Non-pigmented ciliary epithelial cell (primary cell): ENCODE results near the gene NELFE.
"Not testable (repeated sequence)": the region's sequence is repeated elsewhere in the genome, so short reads cannot be mapped to it uniquely, and the experiment has no call there.

Source experiments
- DNase-seq: peaks from one replicate; pipeline ENCODE4 v3.0.0-alpha.2; 2010; ENCODE audit warnings: low read depth

The NELFE gene

GRCh38 chr6:31949926-31950548 lies 8.7 kb downstream of the NELFE start:
- DNase-seq = no peak

DNA sequence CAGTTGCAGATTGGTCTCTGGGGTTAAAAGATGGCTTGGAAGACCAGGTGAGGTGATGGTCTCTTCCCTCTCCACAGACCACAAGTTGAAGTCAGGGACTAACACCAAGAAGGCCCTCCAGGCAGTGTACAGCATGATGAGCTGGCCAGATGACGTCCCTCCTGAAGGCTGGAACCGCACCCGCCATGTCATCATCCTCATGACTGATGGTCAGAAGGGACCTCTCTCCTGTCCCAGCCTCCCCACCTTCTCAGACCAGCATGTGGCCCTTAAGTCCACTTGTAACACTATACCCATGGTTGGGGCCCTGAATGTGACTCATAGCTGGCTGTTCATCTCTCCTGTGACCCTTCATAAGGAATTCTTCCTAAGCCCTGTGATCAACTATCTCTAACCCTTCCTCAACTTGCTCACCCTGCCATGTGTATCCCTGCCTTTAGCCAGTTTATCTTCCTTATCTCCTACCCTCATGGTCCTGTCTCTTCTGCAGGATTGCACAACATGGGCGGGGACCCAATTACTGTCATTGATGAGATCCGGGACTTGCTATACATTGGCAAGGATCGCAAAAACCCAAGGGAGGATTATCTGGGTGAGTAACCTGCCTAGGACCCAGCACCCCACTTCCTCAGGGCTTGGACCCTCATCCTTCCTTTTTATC lies 9.9 kb downstream of the NELFE start:
- DNase-seq = no peak

- DNase-seq = no peak
These were observed 10.5 kb downstream of the NELFE start for GRCh38 chr6:31948306-31948705.

DNA sequence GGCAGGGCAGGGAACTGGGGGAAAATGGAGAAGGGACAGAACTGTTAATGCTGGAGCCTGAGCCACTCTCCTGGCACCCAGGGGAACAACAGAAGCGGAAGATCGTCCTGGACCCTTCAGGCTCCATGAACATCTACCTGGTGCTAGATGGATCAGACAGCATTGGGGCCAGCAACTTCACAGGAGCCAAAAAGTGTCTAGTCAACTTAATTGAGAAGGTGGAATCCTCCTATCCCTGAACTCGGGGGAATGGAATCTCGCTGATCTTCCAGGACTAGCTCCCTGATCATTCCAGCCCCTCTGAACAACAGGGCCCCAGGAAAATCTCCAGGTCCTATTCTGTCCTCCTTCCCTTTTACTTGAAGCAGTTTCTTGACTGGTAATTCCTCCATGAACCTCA lies 10.9 kb downstream of the NELFE start:
- no peak for DNase-seq

GRCh38 chr6:31947070-31947675 lies 11.6 kb downstream of the NELFE start:
- DNase-seq = no peak

- no peak for DNase-seq
These were observed 12.3 kb downstream of the NELFE start for GRCh38 chr6:31946370-31946885.

- peak; percentile 44 for DNase-seq
These were observed 13.0 kb downstream of the NELFE start, which contains the start of gene CFB for GRCh38 chr6:31945507-31946369. Gene CFB (plus strand): TSS chr6:31946095. CDS start chr6:31946222, 127 bp downstream.

DNA sequence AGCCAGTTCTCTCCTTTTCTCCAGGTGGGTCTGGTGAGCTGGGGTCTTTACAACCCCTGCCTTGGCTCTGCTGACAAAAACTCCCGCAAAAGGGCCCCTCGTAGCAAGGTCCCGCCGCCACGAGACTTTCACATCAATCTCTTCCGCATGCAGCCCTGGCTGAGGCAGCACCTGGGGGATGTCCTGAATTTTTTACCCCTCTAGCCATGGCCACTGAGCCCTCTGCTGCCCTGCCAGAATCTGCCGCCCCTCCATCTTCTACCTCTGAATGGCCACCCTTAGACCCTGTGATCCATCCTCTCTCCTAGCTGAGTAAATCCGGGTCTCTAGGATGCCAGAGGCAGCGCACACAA lies 13.6 kb downstream of the NELFE start:
- no peak for DNase-seq

GRCh38 chr6:31943742-31944141 lies 15.0 kb downstream of the NELFE start:
- no peak for DNase-seq

- DNase-seq = no peak
These were observed 18.5 kb downstream of the NELFE start for GRCh38 chr6:31940256-31940664.

DNA sequence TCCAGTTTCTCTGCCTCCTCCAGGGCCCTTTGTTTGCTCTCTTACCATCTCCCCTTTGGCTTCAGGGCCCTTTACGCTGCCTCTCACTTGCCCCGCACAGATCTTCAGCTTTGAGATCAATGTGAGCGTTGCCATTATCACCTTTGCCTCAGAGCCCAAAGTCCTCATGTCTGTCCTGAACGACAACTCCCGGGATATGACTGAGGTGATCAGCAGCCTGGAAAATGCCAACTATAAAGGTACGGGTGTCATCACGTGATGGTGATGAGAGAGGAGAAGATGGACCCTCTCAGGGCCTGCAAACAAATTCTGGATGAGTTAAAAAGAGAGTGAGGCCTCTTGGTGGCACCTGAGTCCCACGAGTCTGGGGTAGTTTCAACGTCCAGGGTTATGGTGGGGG lies 22.9 kb downstream of the NELFE start:
- DNase-seq = no peak

DNA sequence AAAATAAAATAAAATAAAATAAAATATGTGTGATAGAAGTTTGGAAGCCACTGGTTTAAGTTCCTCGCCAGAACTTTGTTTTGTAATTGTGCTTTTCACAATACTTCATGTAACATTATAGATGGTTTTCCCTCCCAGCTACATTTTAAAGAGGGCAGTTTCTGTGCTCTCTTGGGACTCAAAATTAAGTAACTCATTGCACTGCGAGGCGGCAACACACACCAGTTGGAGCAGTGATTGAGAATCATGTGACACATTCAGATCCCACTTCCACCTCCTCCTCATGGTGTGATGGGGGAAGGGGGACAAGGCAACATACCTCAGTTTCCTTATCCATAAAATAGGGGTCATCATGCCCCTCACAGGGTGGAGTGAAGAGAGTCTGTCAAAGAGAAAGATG lies 23.8 kb downstream of the NELFE start:
- no peak for DNase-seq

- no peak for DNase-seq
These were observed 25.2 kb downstream of the NELFE start for GRCh38 chr6:31933537-31933936.

DNA sequence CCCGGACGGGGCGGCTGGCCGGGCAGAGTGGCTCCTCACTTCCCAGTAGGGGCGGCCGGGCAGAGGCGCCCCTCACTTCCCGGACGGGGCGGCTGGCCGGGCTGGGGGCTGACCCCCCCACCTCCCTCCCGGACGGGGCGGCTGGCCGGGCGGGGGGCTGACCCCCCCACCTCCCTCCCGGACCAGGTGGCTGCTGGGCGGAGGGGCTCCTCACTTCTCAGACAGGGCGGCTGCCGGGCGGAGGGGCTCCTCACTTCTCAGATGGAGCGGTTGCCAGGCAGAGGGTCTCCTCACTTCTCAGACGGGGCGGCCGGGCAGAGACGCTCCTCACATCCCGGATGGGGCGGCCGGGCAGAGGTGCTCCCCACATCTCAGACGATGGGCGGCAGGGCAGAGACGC lies 26.6 kb downstream of the NELFE start:
- DNase-seq = not testable (repeated sequence)

DNA sequence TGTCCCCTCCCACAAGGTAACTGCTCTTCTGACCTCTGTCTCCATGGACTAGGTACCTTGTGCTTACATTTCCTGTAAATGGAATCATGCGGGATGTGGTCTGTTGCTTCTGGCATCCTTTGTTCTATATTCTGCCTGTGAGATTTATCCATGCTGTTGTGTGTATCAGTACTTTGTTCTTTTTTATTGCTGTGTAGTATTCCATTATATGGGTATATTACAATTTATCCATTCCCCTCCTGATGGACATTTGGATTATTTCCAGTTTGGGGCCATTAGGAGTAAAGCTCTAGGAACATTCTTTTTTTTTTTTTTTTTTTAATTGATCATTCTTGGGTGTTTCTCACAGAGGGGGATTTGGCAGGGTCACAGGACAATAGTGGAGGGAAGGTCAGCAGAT lies 27.8 kb downstream of the NELFE start:
- no peak for DNase-seq

GRCh38 chr6:31928672-31928939 lies 30.2 kb downstream of the NELFE start:
- DNase-seq = no peak

DNA sequence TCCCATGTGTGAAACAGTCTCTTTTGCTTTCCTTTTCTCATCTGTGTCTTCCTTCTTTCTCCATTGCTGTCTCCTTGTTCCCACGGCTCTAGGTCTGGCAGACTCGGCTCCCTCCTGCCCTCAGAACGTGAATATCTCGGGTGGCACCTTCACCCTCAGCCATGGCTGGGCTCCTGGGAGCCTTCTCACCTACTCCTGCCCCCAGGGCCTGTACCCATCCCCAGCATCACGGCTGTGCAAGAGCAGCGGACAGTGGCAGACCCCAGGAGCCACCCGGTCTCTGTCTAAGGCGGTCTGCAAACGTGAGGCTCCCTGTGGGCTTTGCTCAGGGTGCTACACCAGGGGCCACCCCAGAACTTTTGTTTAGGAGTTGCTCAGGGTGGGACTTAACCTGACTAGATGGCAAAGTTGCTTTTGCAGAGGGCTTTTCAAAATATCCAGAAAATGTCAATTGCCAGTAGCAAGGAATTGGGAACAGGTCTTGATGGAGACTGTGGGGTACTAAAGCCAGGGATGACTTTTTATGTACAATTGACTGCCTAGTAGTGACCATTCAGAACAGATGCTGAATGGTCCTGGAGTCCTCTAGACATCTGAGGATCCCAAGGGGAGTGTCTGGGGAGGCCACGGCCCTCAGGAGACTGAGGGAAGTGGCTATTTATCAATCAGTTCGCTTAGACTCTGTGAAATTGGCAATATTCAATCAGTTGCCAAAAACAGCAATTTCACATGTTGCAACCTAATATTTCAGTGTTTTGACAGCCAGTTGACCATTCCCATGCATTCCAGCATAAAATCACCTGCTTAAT lies 30.7 kb downstream of the NELFE start:
- no peak for DNase-seq

GRCh38 chr6:31927242-31927862 lies 31.4 kb downstream of the NELFE start, which contains the start of gene C2:
Gene C2 (plus strand): TSS chr6:31927717. CDS start chr6:31927753, 36 bp downstream.
- DNase-seq = no peak

GRCh38 chr6:31922942-31923341 lies 35.8 kb downstream of the NELFE start:
- no peak for DNase-seq

DNA sequence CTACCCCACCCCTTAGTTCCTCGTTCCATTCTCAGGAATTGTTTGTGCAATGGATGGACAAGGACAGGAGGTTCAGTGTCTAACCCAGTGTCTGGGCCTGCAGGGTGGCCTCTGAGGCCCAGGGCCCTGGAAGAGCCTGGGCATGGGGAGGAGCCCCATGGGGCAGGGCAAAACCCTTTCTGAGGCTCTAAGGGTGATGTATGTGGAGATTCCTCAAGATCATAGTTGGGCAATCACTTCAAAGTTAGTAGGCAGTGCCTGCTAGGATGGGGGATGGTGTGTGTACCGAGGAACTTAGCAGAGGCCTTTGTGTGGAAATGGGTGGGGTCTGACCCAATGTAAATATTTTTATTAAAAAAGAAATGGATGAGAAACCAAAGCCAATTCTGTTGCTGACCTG lies 38.0 kb downstream of the NELFE start:
- DNase-seq = no peak

GRCh38 chr6:31919624-31920303 lies 39.0 kb downstream of the NELFE start:
- no peak for DNase-seq
